DND-41 (cell line): ENCODE results near the gene RHOBTB3.

ENCODE experiments used
- CTCF ChIP-seq: IDR thresholded peaks from 2 replicates; pipeline ENCODE4 v1.5.1; 2012; ENCODE audit warnings: borderline replicate concordance, low read length, moderate library complexity, mild to moderate bottlenecking; ENCODE audit not compliant: poor library complexity, severe bottlenecking; ENCODE audit errors: extremely low read depth
- EZH2 ChIP-seq: IDR thresholded peaks from 3 replicates; pipeline ENCODE4 v1.6.1; 2012; ENCODE audit warnings: borderline replicate concordance, low read depth, mild to moderate bottlenecking, moderate library complexity, low read length, inconsistent platforms; ENCODE audit not compliant: severe bottlenecking

GRCh38 chr5:95810305-95811125 is 79.4 kb downstream of the RHOBTB3 start:
- no peak for TF ChIP-seq CTCF
- no peak for TF ChIP-seq EZH2
